ENCODE measurements around the gene RABGGTA. TPM values are rescaled to one million over a fixed set of nuclear protein-coding genes. Genes with fewer than 3 reads are reported as not detected.
A peak's percentile ranks its signal among the peaks of the same experiment; 100 is the strongest.

Gene RABGGTA
- total and polyA plus RNA-seq, 2 donors (not counting 1 experiment from before 2014, with no cell fraction given) = 15.1 to 21.0 TPM

- Histone ChIP-seq H2AFZ (ENCODE audit: low read length) (no peak overlapping the region), H3K79me2 (ENCODE audit: control insufficient read depth, insufficient read depth, low read length) (no peaks in the 10 kb centered on the region), H3K4me3 (replicated peaks in 1 of 4; ENCODE audit: control extremely low read depth in 1 of 4, insufficient read depth in 1 of 4, low read depth in 3 of 4, low read length in 4 of 4) (no peak overlapping the region), H3K36me3 (ENCODE audit: control insufficient read depth, insufficient read depth, low read length) (no peaks in the 10 kb centered on the region), H4K20me1 (ENCODE audit: control insufficient read depth, extremely low read depth, insufficient read depth, low read length) (no peaks in the 10 kb centered on the region), H3K9ac (ENCODE audit: insufficient read depth, low read length) (no peak overlapping the region), H3K4me2 (ENCODE audit: extremely low read depth, insufficient read depth, low read length) (no peak overlapping the region), H3K27ac (ENCODE audit: insufficient read depth, low read length) (no peak overlapping the region), H3K9me3 (ENCODE audit: control insufficient read depth, insufficient read depth, low read depth, low read length) (no peaks in the 10 kb centered on the region), H3K4me1 (ENCODE audit: control insufficient read depth, extremely low read depth, insufficient read depth, low read length) (no peaks in the 10 kb centered on the region), H3K27me3 (ENCODE audit: control insufficient read depth, insufficient read depth, low read length) (no peaks in the 10 kb centered on the region)
- TF ChIP-seq EZH2 (IDR thresholded peaks at IDR 0.05; ENCODE audit: low read length, missing control alignments) (no peak), CTCF (conservative IDR thresholded peaks at IDR 0.05 in 1 of 2, IDR thresholded peaks at IDR 0.05 in 1 of 2; ENCODE audit: low read depth in 1 of 2, low read length in 2 of 2) (no peak)
- DNase-seq (ENCODE audit: low read depth in 2 of 2) = peak in 1 of 2 donors; percentile 49
Observed at GRCh38 chr14:24285351-24285750, 14.0 kb upstream of the RABGGTA start.

- H3K27ac ChIP-seq (ENCODE audit: insufficient read depth, low read length) = no peak overlapping the region
- no peak overlapping the region for H3K9ac ChIP-seq (ENCODE audit: insufficient read depth, low read length)
- no peaks in the 10 kb centered on the region for H3K4me1 ChIP-seq (ENCODE audit: control insufficient read depth, extremely low read depth, insufficient read depth, low read length)
- H3K4me3 ChIP-seq (replicated peaks in 1 of 4; ENCODE audit: control extremely low read depth in 1 of 4, insufficient read depth in 1 of 4, low read depth in 3 of 4, low read length in 4 of 4) = no peak overlapping the region
- H2AFZ ChIP-seq (ENCODE audit: low read length) = no peak overlapping the region
- H3K79me2 ChIP-seq (ENCODE audit: control insufficient read depth, insufficient read depth, low read length) = no peaks in the 10 kb centered on the region
- no peak for DNase-seq (ENCODE audit: low read depth in 2 of 2)
- H3K27me3 ChIP-seq (ENCODE audit: control insufficient read depth, insufficient read depth, low read length) = no peaks in the 10 kb centered on the region
- H3K4me2 ChIP-seq (ENCODE audit: extremely low read depth, insufficient read depth, low read length) = no peak overlapping the region
- H4K20me1 ChIP-seq (ENCODE audit: control insufficient read depth, extremely low read depth, insufficient read depth, low read length) = no peaks in the 10 kb centered on the region
- no peaks in the 10 kb centered on the region for H3K36me3 ChIP-seq (ENCODE audit: control insufficient read depth, insufficient read depth, low read length)
- TF ChIP-seq CTCF (conservative IDR thresholded peaks at IDR 0.05 in 1 of 2, IDR thresholded peaks at IDR 0.05 in 1 of 2; ENCODE audit: low read depth in 1 of 2, low read length in 2 of 2) (no peak), EZH2 (IDR thresholded peaks at IDR 0.05; ENCODE audit: low read length, missing control alignments) (no peak)
- no peaks in the 10 kb centered on the region for H3K9me3 ChIP-seq (ENCODE audit: control insufficient read depth, insufficient read depth, low read depth, low read length)
Observed at GRCh38 chr14:24284501-24285035, 13.2 kb upstream of the RABGGTA start.

DNA sequence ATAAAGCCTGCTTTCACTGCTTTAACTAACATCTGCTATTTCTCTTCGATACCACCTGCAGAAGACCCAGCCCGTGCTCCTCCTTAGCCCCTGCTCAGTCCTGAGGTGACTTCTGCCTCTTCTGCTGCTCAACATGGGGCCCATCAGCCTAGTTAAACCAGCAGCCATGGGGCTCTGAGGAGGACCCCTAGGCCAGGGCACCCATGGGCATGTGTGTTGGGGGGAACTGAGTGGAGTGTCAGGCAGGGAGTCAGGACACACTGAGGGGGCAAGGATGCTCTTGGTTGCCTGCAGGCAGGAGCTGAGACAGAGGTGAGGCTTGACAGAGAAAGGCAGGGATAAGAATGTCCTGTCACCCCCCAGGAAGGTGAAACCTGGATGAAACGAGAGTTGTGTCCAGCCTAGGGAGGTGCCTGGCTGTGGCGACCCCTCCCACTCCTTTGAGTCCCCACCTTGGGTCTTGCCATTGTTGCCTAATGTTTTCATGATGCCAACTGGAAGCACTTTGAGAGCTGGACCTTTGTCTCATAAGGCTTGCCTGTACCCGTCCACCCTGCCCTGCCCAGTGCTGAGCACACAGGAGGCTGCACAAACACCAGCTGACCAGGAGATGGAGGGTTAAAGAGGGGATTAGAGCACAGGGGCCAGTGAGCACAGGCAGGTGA is 12.5 kb upstream of the RABGGTA start:
- DNase-seq (ENCODE audit: low read depth in 2 of 2) = no peak
- H3K4me1 ChIP-seq (ENCODE audit: control insufficient read depth, extremely low read depth, insufficient read depth, low read length) = no peaks in the 10 kb centered on the region
- no peak overlapping the region for H2AFZ ChIP-seq (ENCODE audit: low read length)
- no peaks in the 10 kb centered on the region for H3K36me3 ChIP-seq (ENCODE audit: control insufficient read depth, insufficient read depth, low read length)
- no peak overlapping the region for H3K9ac ChIP-seq (ENCODE audit: insufficient read depth, low read length)
- H4K20me1 ChIP-seq (ENCODE audit: control insufficient read depth, extremely low read depth, insufficient read depth, low read length) = no peaks in the 10 kb centered on the region
- H3K27ac ChIP-seq (ENCODE audit: insufficient read depth, low read length) = no peak overlapping the region
- H3K79me2 ChIP-seq (ENCODE audit: control insufficient read depth, insufficient read depth, low read length) = no peaks in the 10 kb centered on the region
- H3K4me3 ChIP-seq (replicated peaks in 1 of 4; ENCODE audit: control extremely low read depth in 1 of 4, insufficient read depth in 1 of 4, low read depth in 3 of 4, low read length in 4 of 4) = no peak overlapping the region
- no peak overlapping the region for H3K4me2 ChIP-seq (ENCODE audit: extremely low read depth, insufficient read depth, low read length)
- no peak for TF ChIP-seq CTCF (conservative IDR thresholded peaks at IDR 0.05 in 1 of 2, IDR thresholded peaks at IDR 0.05 in 1 of 2; ENCODE audit: low read depth in 1 of 2, low read length in 2 of 2)
- no peaks in the 10 kb centered on the region for H3K9me3 ChIP-seq (ENCODE audit: control insufficient read depth, insufficient read depth, low read depth, low read length)
- H3K27me3 ChIP-seq (ENCODE audit: control insufficient read depth, insufficient read depth, low read length) = no peaks in the 10 kb centered on the region
